Measurements from ENCODE around the gene GABRB1. TPM values are rescaled to one million over a fixed set of nuclear protein-coding genes. Genes with fewer than 3 reads are reported as not detected.

GABRB1 gene
- total RNA-seq, 4 donors from 2014 or later: 0.13 TPM; not detected in 3

DNA sequence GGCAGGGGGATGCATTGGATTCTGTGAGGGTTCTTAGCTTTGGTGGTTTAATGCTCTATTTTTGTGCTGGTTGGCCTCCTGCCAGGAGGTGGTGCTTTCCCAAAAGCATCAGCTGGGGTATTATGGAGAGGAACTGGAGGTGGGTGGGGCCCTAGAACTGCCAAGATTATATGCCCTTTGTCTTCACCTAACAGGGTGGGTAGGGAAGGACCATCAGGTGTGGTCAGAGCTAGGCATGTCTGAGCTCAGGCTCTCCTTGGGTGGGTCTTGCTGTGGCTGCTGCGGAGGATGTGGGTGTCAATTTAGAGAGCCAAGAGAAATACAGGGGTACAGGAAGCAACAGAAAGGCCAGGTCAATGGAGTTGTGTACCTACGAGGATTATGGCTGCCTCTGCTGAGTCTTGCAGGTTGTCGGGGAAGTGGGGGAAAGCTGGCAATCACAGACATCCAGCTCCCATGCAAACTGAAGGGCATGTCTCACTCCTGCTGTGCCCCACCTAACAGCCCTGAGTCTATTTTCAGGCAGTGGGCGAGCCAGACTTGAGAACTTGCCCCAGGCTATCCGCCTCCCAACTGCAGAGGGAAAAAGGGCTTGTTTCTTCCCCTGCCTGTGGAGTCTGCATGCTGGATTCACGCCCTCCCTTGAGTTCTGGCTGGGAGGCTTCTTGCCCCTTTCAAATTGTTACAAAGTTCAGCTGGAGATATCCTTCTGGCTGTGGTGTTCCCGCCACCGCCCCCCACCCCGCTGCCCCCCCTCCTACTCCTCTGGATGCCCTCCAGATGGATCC lies 220.2 kb downstream of the GABRB1 start:
- no peak for TF ChIP-seq CTCF (IDR thresholded peaks at IDR 0.05)
- no peak for TF ChIP-seq POLR2A (IDR thresholded peaks at IDR 0.05; ENCODE audit: low read depth)
- no peak for TF ChIP-seq POLR2AphosphoS5 (IDR thresholded peaks at IDR 0.05)
- TF ChIP-seq EP300 (IDR thresholded peaks at IDR 0.05): no peak
- no peak overlapping the region for H3K4me3 ChIP-seq
- DNase-seq (ENCODE audit: extremely low spot score): no peak
- no peaks in the 10 kb centered on the region for H3K9me3 ChIP-seq
- no peaks in the 10 kb centered on the region for H3K36me3 ChIP-seq
- H3K27ac ChIP-seq (replicated peaks in 1 of 4): no peak overlapping the region
- H3K4me1 ChIP-seq: no peaks in the 10 kb centered on the region
- intact Hi-C loops (cut with DNase I): no loop called here
- no peaks in the 10 kb centered on the region for H3K27me3 ChIP-seq
- 76% methylated on average over 5 of the region's 9 CpGs for WGBS

DNA sequence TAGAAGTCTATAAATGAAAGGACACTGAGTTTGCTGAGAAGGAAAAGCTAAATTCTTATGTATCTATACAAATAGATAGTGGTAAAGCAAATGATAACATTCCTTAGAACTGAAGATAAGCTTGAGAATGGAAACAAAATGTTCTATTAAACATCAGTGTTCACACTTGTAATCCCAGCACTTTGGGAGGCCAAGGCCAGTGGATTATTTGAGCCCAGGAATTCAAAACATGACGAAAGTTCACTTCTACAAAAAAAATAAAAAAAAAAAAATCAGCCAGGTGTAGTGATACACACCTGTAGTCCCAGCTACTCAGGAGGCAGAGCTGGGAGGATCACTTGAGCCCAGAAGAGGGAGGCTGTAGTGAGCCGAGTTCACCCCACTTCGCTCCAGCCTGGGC lies 232.4 kb downstream of the GABRB1 start:
- H3K27ac ChIP-seq (replicated peaks in 1 of 4): no peak overlapping the region
- intact Hi-C loops (cut with DNase I): no loop called here
- no peak for DNase-seq (ENCODE audit: extremely low spot score)
- H3K27me3 ChIP-seq: no peaks in the 10 kb centered on the region
- H3K9me3 ChIP-seq: no peaks in the 10 kb centered on the region
- WGBS: 82% methylated on average over 3 of the region's 3 CpGs
- no peak overlapping the region for H3K4me3 ChIP-seq
- TF ChIP-seq POLR2AphosphoS5 (IDR thresholded peaks at IDR 0.05) (no peak), POLR2A (IDR thresholded peaks at IDR 0.05; ENCODE audit: low read depth) (no peak), CTCF (IDR thresholded peaks at IDR 0.05) (no peak), EP300 (IDR thresholded peaks at IDR 0.05) (no peak)
- no peaks in the 10 kb centered on the region for H3K36me3 ChIP-seq
- H3K4me1 ChIP-seq: no peaks in the 10 kb centered on the region

GRCh38 chr4:47270201-47270888 lies 239.0 kb downstream of the GABRB1 start:
- no peak for DNase-seq (ENCODE audit: extremely low spot score)
- H3K4me3 ChIP-seq: no peak overlapping the region
- no peaks in the 10 kb centered on the region for H3K36me3 ChIP-seq
- intact Hi-C loops (cut with DNase I): no loop called here
- TF ChIP-seq CTCF (IDR thresholded peaks at IDR 0.05): no peak
- TF ChIP-seq EP300 (IDR thresholded peaks at IDR 0.05): no peak
- TF ChIP-seq POLR2AphosphoS5 (IDR thresholded peaks at IDR 0.05): no peak
- no peak for TF ChIP-seq POLR2A (IDR thresholded peaks at IDR 0.05; ENCODE audit: low read depth)
- H3K27me3 ChIP-seq: no peaks in the 10 kb centered on the region
- H3K27ac ChIP-seq (replicated peaks in 1 of 4): no peak overlapping the region
- no peaks in the 10 kb centered on the region for H3K9me3 ChIP-seq
- WGBS: 37% methylated on average over 2 of the region's 2 CpGs
- no peaks in the 10 kb centered on the region for H3K4me1 ChIP-seq

DNA sequence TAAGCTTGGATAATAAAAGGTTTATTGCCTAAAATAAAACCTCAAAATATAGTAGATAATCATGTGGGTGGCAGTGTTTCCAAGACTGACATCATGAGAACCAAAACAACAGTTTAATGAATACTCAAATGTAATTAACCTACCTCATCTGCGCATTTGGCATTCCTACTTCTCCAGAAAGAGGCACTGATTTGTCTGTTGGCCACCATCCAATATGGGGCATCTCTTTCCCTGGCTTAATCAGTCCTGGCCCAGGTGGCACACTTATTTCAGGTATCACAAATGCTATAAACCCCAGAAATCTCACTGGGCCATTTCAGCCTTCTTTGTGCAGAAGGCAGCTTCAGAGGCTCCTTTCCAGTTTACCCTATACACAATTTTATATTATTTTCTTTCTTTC lies 239.9 kb downstream of the GABRB1 start:
- Histone ChIP-seq H3K4me1 (no peaks in the 10 kb centered on the region), H3K27me3 (no peaks in the 10 kb centered on the region), H3K4me3 (no peak overlapping the region), H3K9me3 (no peaks in the 10 kb centered on the region), H3K36me3 (no peaks in the 10 kb centered on the region), H3K27ac (replicated peaks in 1 of 4) (no peak overlapping the region)
- DNase-seq (ENCODE audit: extremely low spot score): no peak
- intact Hi-C loops (cut with DNase I): no loop called here
- WGBS: 32% methylated on average over 1 of the region's 1 CpG
- TF ChIP-seq EP300 (IDR thresholded peaks at IDR 0.05): no peak
- no peak for TF ChIP-seq POLR2AphosphoS5 (IDR thresholded peaks at IDR 0.05)
- TF ChIP-seq POLR2A (IDR thresholded peaks at IDR 0.05; ENCODE audit: low read depth): no peak
- TF ChIP-seq CTCF (IDR thresholded peaks at IDR 0.05): no peak
